ENCODE data around the gene ATXN2L. TPM values are rescaled to one million over a fixed set of nuclear protein-coding genes. Genes with fewer than 3 reads are reported as not detected.

ATXN2L gene
- total RNA-seq, 1 donor from 2014 or later = 55.3 TPM

DNA sequence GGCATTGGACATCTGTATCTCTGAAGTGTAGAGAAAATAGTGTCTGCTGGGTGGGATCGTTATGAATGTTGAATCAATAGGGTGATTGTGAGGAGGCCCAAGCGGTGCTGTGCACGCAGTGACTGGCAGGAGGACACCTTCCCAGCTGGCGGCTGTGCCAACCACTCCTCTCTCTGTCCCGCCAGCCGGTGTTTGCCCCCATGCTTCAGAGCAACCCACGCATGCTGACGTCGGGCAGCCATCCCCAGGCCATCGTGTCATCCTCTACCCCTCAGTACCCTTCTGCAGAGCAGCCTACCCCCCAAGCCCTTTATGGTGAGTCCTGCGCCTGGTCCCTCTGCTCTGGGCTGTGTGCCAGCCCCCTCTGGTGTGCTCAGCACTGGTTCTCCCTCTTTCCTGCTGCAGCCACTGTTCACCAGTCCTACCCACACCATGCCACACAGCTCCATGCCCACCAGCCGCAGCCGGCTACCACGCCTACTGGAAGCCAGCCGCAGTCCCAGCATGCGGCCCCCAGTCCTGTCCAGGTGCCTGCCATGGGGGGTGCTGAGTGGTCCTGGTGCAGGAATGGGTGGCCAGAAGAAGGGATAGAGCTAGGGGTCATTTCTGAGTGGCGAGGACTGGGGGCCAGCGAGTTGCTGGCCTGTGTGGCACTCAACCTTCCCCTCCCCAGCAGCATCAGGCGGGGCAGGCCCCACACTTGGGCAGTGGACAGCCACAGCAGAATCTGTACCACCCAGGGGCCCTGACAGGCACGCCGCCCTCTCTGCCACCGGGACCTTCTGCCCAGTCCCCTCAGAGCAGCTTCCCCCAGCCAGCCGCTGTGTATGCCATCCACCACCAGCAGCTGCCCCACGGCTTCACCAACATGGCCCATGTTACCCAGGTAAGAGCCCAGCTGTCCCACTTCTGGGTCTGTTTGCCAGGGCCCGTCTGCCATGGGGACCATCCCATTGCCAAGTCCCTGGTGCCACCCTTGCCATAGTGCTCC is 12.4 kb downstream of the ATXN2L start:
- no peak for DNase-seq
- intact Hi-C loops (cut with micrococcal nuclease) = no loop called here
- no peak for ATAC-seq

DNA sequence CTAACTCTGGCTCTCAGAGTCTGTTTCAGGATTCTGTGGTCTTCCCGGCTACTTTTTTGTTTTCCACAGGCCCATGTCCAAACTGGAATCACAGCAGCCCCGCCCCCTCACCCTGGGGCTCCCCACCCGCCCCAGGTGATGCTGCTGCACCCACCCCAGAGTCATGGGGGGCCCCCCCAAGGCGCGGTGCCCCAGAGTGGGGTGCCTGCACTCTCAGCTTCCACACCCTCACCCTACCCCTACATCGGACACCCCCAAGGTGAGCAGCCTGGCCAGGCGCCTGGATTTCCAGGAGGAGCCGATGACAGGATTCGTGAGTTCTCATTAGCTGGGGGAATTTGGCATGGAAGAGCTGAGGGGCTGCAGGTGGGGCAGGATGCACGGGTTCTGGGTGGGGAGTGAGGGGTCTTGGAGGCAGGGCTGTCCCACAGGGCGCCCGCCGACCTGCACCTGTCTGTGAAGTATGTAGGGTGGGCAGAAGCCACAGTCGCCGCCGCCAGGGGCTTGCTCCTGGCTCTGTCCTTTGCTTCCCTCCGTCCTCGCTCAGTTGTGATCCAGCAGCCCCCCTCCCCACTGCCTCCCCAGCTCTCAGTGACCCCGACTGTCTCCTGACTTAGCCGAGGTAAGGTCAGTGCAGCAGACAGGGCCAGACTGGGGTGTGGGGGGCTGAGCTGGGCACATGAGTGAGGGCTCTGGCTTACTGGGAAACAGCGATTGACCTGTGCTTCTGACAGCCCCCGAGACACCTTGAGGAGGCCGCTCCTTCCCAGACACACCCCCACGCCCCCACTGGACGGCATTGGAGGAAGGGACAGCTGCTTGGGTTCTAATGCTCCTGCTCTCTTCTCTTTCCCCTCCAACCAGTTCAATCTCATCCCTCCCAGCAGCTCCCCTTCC is 13.3 kb downstream of the ATXN2L start:
- DNase-seq = no peak
- ATAC-seq = no peak
- intact Hi-C loops (cut with micrococcal nuclease) = no loop called here

DNA sequence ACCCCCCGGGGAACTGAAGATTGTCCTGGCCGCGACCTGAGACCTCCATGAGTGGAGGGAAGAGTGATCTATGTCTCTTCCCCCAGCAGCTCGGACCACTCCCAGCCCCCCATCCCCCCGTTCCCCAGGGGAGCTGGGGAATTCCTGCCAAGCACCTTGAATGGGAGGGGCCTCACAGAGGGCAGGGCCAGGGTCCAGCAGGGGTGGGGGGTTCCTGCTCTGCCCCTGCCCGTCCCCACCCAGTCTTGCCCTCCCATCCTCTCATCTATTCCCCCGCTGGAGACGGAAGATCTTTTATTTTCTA is 13.9 kb downstream of the ATXN2L start:
- DNase-seq = no peak
- intact Hi-C loops (cut with micrococcal nuclease) = no loop called here
- ATAC-seq = no peak

DNA sequence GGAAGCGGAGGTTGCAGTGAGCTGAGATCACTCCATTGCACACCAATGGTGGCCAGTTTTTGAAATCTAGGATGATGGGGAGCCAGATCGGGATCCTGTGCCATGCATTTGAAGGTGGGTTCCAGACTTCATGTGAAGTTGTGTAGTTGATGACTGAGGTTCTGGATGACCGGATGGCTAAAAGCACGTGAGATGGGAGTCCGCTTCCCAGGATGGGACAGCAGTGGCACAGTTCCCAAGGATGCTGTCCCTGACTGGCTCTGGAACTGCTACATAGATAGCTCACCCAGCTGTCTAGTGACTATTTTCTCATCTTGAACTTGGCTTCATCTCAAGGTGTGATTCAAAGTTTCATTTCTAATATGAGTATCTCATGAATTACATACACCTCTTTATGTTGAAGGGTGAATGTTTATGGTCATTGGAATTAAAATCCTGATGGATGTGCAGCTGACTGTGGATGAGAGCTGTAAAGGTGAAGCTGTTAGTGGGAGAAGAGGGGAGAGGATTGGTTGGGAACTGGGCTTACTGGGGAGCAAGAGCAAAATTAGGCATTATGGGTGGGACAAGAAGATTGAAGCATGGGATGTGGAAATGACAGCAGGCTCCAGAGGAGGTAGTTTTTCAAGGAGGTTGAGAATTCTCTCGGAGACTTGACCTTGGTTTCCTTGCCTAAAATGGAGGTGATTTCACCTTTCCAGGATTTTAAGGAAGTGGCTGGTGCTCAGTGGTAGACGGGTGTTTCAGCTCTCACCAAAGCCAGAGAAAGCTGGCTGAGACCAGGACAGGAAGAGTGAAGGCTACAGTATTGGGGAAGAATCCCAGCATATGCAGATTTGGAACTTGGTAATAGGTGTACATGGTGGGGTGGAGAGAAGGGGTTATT is 15.1 kb downstream of the ATXN2L start:
- intact Hi-C loops (cut with micrococcal nuclease) = no loop called here
- ATAC-seq (no peak), DNase-seq (no peak)

DNA sequence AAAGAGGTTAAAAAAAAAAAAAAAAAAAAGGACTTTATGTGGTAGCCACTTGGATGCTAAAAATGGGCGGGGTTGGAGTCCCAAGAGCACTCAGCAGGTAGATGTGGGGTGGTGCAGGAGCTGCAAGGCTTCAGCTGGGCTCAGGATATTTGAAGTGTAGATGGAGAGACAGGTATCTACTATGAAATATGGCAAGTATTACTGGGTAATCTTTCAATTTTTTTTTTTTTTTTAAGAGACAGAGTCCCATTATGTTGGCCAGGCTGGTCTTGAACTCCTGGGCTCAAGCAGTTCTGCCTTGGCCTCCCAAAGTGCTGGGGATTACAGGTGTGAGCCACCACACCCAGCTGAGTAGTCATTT is 15.7 kb downstream of the ATXN2L start:
- intact Hi-C loops (cut with micrococcal nuclease) = no loop called here
- DNase-seq (no peak), ATAC-seq (no peak)

DNA sequence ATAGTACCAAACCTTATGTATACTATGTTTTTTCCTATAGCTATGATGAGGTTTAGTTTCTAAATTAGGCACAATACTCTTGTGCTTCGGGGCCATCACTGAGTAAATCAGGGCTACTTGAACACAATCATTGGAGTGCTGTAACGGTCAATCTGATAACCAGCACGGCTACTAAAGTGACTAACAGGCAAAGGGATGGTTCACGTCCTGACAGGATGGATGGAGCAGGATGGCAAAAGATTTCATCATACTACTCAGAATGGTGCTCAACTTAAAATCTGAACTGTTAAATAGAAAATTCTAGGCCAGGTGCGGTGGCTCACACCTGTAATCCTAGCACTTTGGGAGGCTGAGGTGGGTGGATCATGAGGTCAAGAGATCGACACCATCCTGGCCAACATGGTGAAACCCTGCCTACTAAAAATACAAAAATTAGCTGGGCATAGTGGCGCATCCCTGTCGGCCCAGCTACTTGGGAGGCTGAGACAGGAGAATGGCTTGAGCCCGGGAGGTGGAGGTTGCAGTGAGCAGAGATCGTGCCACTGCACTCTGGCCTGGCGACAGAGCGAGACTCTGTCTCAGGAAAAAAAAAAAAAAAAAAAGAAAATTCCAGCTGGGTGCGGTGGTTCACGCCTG is 16.3 kb downstream of the ATXN2L start:
- no peak for ATAC-seq
- intact Hi-C loops (cut with micrococcal nuclease) = no loop called here
- DNase-seq = no peak

DNA sequence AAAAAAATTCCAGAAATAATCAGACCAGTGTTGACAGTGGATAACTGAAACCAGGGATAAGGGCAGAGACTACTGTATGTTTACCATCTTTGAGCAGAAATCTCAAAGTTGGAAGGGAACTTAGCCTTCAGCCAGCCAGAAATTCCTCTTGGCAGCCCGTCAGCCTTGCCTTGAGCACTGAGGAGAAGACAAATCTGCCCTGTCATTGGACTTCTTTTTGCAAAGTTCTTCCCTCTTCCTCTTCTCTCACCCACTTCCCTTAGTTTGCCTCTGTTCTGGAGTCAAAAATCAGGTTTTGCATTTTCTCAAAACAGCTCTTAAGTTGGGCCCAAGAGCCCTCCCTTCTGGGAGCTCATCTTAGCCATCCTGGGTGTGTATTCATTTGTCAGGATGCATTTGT is 17.1 kb downstream of the ATXN2L start:
- ATAC-seq = no peak
- DNase-seq = no peak
- intact Hi-C loops (cut with micrococcal nuclease) = no loop called here

DNA sequence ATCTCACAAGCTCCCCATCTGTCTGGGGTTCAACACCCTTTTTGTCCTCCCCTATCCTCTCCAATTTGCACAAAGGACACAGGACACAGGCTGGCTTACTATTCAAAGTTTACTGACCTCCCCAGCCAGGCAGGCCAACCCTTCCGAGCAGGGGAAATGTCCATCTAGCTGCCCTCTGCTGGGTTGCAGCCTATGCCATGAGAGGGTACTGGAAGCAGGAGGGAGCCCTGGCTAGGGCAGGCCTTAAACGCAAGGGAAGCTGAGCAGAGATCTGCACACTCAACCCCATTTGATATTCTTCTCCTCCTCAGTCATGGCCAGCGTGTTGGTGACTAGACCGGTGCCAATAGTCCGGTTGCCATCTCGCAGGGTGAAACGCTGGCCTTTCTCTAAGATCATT is 19.9 kb downstream of the ATXN2L start:
- DNase-seq = no peak
- intact Hi-C loops (cut with micrococcal nuclease) = no loop called here
- no peak for ATAC-seq

DNA sequence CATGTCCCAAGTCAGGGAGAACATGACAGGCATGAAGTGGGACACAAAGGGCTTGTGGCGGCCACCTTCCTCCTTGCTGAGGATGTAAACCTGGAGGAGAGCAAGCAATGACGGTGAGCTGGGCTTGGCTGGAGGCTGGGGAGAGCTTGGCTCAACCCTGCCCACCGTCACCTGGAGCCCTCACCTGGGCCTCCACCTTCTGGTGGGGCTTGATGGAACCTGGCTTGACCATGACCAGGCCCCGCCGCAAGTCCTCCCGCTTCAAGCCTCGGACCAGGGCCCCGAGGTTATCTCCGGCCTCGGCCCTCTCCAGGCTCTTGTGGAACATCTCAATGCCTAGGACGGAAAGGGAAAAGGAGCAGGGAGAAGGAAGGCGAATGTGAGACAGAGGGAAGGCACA is 21.0 kb downstream of the ATXN2L start:
- DNase-seq (no peak), ATAC-seq (no peak)
- intact Hi-C loops (cut with micrococcal nuclease) = no loop called here

DNA sequence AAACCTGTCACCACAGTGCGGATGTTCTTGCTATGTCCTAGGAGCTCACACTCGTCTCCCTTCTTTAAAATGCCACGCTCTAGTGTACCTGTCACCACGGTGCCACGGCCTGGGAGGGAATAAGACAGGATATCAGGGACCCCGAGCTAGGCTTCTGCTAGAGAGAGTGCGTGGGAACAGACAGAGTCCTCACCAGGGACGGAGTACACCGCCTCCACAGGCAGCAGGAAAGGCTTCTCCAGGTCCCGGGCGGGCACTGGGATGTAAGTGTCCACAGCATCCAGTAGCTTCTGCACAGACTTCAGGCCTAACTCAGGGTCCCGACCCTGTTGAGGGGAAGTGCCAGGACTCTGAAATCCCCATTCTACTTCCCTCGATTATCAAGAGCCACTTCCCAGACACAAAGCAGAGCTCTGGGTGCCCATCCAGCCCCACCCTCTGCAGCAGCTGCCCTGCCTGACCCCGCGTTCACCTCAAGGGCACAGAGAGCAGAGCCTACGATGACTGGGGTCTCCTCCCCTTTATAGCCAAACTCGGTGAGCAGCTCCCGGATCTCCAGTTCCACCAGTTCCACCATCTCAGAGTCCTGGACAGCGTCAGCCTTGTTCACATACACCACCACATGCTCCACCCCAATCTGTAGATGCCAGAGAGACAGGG is 21.6 kb downstream of the ATXN2L start:
- DNase-seq = no peak
- no peak for ATAC-seq
- intact Hi-C loops (cut with micrococcal nuclease) = no loop called here

DNA sequence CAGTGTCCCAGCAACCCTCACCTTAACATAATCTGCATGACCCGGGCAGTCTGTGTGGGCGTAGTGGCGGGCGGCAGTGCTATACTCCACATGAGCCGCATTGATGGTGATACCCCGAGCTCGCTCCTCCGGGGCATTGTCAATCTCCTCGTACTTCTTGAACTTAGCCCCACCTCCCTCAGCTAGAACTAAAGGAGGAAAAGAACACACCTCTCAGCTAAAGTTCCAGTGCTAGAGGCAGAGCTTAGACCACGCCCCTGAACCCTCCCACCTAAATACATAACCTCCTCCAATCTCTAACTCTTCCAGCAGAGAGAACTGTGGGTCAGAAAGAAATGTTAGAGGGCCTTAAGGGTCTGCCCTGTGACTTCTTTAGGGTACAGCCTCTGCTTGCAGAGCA is 22.5 kb downstream of the ATXN2L start:
- ATAC-seq = no peak
- intact Hi-C loops (cut with micrococcal nuclease) = no loop called here

DNA sequence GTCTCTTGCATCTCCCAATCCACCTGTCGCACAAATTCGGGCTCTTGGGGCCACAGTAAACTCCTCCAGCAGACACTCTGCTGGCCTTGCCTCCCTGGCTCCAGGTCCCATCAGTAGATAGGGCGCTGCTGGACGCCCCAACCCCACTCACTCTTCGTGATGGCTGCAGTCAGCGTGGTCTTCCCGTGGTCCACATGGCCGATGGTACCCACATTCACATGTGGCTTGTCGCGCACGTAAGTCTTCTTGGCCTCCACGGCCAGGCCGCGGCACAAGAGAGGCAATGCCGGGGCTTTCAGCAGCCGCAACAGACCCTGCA is 22.9 kb downstream of the ATXN2L start:
- ATAC-seq (no peak), DNase-seq (no peak)
- intact Hi-C loops (cut with micrococcal nuclease) = no loop called here

More for the DNA sequence above, 22.5 kb downstream of the ATXN2L start:
- DNase-seq = no peak

DNA sequence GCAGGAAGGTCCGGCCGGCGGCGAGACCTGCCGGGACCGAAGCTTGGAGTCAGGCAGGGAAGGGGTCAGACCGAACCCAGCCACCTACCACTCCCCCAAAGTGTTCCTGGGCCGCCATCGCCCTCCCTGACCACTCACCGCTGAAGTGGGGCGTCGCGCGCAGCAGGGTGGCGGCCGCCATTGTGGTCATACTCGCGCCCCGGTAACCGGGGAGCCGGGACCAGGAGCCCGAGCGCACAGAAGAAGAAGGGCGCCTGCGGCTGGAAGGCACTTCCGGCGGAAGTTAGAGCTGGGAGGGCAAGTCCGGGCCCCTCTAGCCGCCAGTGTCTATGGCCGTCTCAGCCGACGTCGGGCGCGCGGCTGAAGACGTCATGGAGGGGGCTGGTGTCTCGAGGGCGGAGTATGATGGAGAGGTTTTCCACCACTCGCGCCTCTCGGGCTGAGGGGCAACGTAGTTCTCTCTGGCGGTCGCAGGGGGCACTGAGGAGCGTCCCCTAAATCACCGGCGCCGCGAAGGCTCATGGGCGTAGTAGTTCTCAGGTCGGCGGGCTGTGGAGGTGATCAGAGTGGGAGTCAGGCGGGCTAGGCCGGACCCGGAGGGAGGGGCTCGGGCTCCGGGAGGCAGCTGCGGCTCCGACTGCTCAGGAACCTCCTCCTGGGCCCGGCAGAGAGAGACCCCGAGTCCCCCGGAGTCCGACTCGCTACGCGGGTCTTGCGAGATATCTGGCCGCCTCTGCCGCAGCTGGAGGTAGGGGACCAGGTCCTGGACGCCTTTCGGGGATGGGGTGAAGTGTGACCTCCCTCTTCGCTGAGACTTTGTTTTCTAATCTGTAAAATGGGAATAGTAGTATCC is 23.5 kb downstream of the ATXN2L start, which contains the start of gene TUFM:
TUFM (minus strand) TSS at position 269 of the 853 bp plus-strand sequence; CDS start at position 190, 79 bp downstream.
- intact Hi-C loops (cut with micrococcal nuclease) = no loop called here
- peak; percentile 97 for ATAC-seq

DNA sequence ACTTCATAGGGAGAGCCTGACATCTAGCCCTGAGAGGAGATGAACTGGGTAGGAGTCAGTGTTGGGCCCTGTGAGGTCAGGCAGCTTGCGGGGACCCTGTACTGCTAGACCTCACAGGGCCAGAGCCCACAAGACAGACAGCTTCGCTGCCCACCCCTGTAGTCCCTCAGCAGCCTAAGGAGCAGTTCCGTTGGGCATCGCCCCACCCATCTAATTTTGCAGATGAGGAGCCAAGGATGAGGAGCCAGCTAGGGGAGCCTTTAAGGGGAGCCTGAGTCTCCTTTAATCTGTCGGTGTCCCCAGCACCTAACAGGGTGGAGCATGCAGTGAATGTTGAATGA is 24.1 kb downstream of the ATXN2L start:
- intact Hi-C loops (cut with micrococcal nuclease) = no loop called here
- DNase-seq = no peak

More for the DNA sequence above, 23.5 kb downstream of the ATXN2L start, which contains the start of gene TUFM:
- peak; percentile 98 for DNase-seq

DNA sequence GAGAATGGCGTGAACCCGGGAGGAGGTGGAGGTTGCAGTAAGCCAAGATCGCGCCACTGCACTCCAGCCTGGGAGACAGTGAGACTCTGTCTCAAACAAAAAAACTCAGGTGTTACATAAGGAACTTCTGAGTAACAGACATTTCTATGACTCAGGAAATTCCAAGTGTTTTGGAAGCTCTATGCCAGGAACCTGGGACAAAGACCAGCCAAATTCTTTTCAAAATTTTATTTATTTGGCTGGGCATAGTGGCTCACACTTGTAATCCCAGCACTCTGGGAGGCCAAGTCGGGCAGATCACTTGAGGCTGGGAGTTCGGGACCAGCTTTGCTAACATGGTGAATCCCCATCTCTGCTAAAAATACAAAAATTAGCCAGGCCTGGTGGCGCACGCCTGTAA is 35.6 kb downstream of the ATXN2L start:
- DNase-seq = peak; percentile 8
- no peak for ATAC-seq
- intact Hi-C loops (cut with micrococcal nuclease) = no loop called here

More for the DNA sequence above, 24.1 kb downstream of the ATXN2L start:
- ATAC-seq = peak; percentile 22

DNA sequence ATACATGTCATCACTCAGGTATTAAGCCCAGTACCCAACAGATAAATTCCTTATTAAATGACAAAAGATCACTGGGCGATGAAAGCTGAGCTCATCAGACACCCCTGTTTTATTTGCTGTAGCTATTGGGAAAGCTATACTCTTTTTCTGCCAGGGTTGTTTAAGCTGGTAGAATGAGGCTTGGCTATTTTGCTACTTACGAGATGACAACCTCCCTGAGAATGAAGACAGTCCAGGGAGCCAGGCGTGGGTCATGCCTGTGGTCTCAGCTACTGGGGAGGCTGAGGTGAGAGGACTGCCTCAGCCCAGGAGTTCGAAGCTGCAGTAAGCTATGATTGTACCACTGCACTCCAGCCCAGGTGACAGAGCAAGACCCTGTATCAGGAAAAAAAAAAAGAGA is 36.5 kb downstream of the ATXN2L start:
- no peak for ATAC-seq
- DNase-seq = peak; percentile 9
- intact Hi-C loops (cut with micrococcal nuclease) = no loop called here

DNA sequence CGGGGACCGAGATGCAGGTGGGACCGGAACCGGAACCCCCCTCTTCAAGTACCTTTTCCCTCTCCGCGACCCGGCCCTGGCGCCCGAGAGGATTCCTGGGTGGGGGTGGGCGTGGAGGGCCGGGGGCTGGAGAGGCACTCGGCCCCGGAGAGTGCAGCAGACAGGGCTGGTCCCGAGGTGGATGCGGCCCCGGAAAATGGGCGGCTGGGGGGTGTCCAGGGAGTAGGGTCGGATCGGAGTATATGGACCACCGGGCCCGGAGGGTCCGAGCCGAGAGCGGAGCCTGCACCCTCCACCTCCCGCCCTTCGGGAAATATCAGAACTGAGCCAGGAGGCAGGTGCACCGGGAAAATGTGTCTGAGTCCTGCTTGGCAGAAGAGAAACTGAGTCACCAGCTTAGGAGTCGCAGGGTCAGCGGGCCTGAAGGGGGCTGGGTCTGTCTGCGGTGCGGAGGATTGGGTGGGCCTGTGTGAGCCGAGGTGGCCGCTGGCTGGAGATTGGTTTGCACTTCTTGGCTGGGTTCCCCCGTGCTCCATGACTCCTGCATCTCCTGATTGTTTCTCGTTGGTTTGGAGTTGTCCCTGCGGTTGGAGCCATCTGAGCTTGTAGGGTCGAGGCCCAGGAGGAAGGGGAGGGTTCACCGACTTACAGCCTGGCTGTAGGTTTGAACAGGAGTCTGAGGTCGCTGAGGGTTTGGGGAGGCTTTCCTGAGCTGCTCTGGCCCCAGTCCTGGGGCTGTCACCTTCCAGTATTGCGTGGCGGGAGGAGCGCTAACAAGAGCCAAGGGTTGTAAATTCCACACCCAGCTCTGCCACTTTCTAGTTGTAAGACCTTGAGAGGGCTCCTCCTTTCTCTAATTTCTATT is 41.4 kb downstream of the ATXN2L start:
- ATAC-seq (peak; percentile 6), DNase-seq (peak; percentile 49)
- intact Hi-C loops (cut with micrococcal nuclease) = no loop called here

Measured in left ventricle myocardium superior (tissue), 1 donor.